H9 (cell line): ENCODE data around the gene TMEM269. TPM values are rescaled to one million over a fixed set of nuclear protein-coding genes. Genes with fewer than 3 reads are reported as not detected.

Experiments used
- DNase-seq: peaks from one replicate; pipeline ENCODE4 v3.0.0-alpha.2; 2017
- H2AFZ ChIP-seq: one replicate; pipeline ENCODE4 v1.6.1; 2013; ENCODE audit warnings: mild to moderate bottlenecking, low read length, control low read depth, moderate library complexity
- H2AK5ac ChIP-seq: 2 replicates; pipeline ENCODE4 v1.6.1; 2013; ENCODE audit warnings: low read length, control low read depth, mixed read lengths; ENCODE audit not compliant: insufficient read length
- H2BK120ac ChIP-seq: one replicate; pipeline ENCODE4 v1.6.1; 2013; ENCODE audit warnings: low read depth, mild to moderate bottlenecking, low read length, control low read depth, inconsistent platforms; ENCODE audit not compliant: poor library complexity, severe bottlenecking
- H2BK12ac ChIP-seq: 2 replicates; pipeline ENCODE4 v1.6.1; 2013; ENCODE audit warnings: low read length, control low read depth, mixed read lengths, low read depth; ENCODE audit not compliant: insufficient read length
- H2BK15ac ChIP-seq: 2 replicates; pipeline ENCODE4 v1.6.1; 2013; ENCODE audit warnings: low read depth, low read length, control low read depth
- H2BK20ac ChIP-seq: one replicate; pipeline ENCODE4 v1.6.1; 2013; ENCODE audit warnings: low read depth, mild to moderate bottlenecking, low read length, control low read depth, inconsistent platforms; ENCODE audit not compliant: poor library complexity, severe bottlenecking
- H2BK5ac ChIP-seq: 2 replicates; pipeline ENCODE4 v1.6.1; 2013; ENCODE audit warnings: low read length, control low read depth, mixed read lengths; ENCODE audit not compliant: insufficient read length
- H3K14ac ChIP-seq: 2 replicates; pipeline ENCODE4 v1.6.1; 2013; ENCODE audit warnings: low read length, control low read depth; ENCODE audit not compliant: insufficient read depth
- H3K18ac ChIP-seq: 2 replicates; pipeline ENCODE4 v1.6.1; 2013; ENCODE audit warnings: low read depth, mild to moderate bottlenecking, mixed read lengths, low read length, control low read depth; ENCODE audit not compliant: insufficient read length
- H3K23ac ChIP-seq: 2 replicates; pipeline ENCODE4 v1.6.1; 2013; ENCODE audit warnings: low read length, control low read depth, mixed read lengths, low read depth; ENCODE audit not compliant: insufficient read length
- H3K23me2 ChIP-seq: 2 replicates; pipeline ENCODE4 v1.6.1; 2013; ENCODE audit warnings: low read depth, mild to moderate bottlenecking, mixed read lengths, low read length, control low read depth; ENCODE audit not compliant: insufficient read length, poor library complexity, severe bottlenecking
- H3K27ac ChIP-seq: 2 replicates; pipeline ENCODE4 v1.5.1; 2013; ENCODE audit warnings: low read length, control low read depth, mixed read lengths, low read depth; ENCODE audit not compliant: insufficient read length
- H3K27me3 ChIP-seq: 2 replicates; pipeline ENCODE4 v1.6.1; 2013; ENCODE audit warnings: low read length, control low read depth, inconsistent platforms; ENCODE audit not compliant: insufficient read depth
- H3K4ac ChIP-seq: 2 replicates; pipeline ENCODE4 v1.6.1; 2013; ENCODE audit warnings: low read depth, mild to moderate bottlenecking, control low read depth, inconsistent platforms, low read length, moderate library complexity
- H3K4me1 ChIP-seq: 2 replicates; pipeline ENCODE4 v1.6.1; 2013; ENCODE audit warnings: low read length, control low read depth, inconsistent platforms; ENCODE audit not compliant: insufficient read depth
- H3K4me2 ChIP-seq: 2 replicates; pipeline ENCODE4 v1.6.1; 2013; ENCODE audit warnings: low read length, control low read depth, mixed read lengths; ENCODE audit not compliant: insufficient read length, insufficient read depth
- H3K56ac ChIP-seq: 2 replicates; pipeline ENCODE4 v1.6.1; 2013; ENCODE audit warnings: low read depth, mild to moderate bottlenecking, mixed read lengths, low read length, control low read depth; ENCODE audit not compliant: insufficient read length
- H3K79me1 ChIP-seq: 2 replicates; pipeline ENCODE4 v1.6.1; 2013; ENCODE audit warnings: low read depth, mild to moderate bottlenecking, moderate library complexity, low read length, control low read depth, inconsistent platforms; ENCODE audit not compliant: insufficient read depth, poor library complexity, severe bottlenecking
- H3K79me2 ChIP-seq: 2 replicates; pipeline ENCODE4 v1.6.1; 2013; ENCODE audit warnings: low read length, control low read depth, inconsistent platforms; ENCODE audit not compliant: insufficient read depth
- H3K9ac ChIP-seq: 2 replicates; pipeline ENCODE4 v1.6.1; 2013; ENCODE audit warnings: low read length, control low read depth, mixed read lengths; ENCODE audit not compliant: insufficient read length; ENCODE audit errors: extremely low read depth
- H3K9me3 ChIP-seq: one replicate; pipeline ENCODE4 v1.6.1; 2013; ENCODE audit warnings: low read depth, low read length, inconsistent platforms; ENCODE audit not compliant: control insufficient read depth
- H3T11ph ChIP-seq: one replicate; pipeline ENCODE4 v1.6.1; 2013; ENCODE audit warnings: mild to moderate bottlenecking, low read length, control low read depth, inconsistent platforms
- H4K20me1 ChIP-seq: one replicate; pipeline ENCODE4 v1.6.1; 2013; ENCODE audit not compliant: control insufficient read depth, insufficient read length, insufficient read depth
- H4K5ac ChIP-seq: 2 replicates; pipeline ENCODE4 v1.6.1; 2013; ENCODE audit warnings: low read depth, mild to moderate bottlenecking, mixed read lengths, low read length, control low read depth; ENCODE audit not compliant: insufficient read length
- H4K8ac ChIP-seq: replicated peaks from 2 replicates; pipeline ENCODE4 v1.6.1; 2013; ENCODE audit warnings: low read length, control low read depth, mixed read lengths, low read depth; ENCODE audit not compliant: insufficient read length
- H4K91ac ChIP-seq: 2 replicates; pipeline ENCODE4 v1.6.1; 2013; ENCODE audit warnings: low read depth, mild to moderate bottlenecking, moderate library complexity, mixed read lengths, low read length, control low read depth; ENCODE audit not compliant: insufficient read length
- H3K27ac Mint-ChIP-seq, 3 experiments: 2 replicates in 2 of 3; 3 replicates in 1 of 3; pipeline ENCODE4 v1.8.0; 2020 to 2021; ENCODE audit warnings: mixed read lengths in 3 of 3, mild to moderate bottlenecking in 1 of 3, moderate library complexity in 1 of 3
- H3K27me3 Mint-ChIP-seq: 2 replicates; pipeline ENCODE4 v1.8.0; 2021; ENCODE audit warnings: low read depth, mild to moderate bottlenecking, moderate library complexity, mixed read lengths
- H3K36me3 Mint-ChIP-seq, 3 experiments: 2 replicates in 2 of 3; 3 replicates in 1 of 3; pipeline ENCODE4 v1.8.0; 2020 to 2021; ENCODE audit warnings: low read depth in 3 of 3, mixed read lengths in 3 of 3; ENCODE audit not compliant: insufficient read depth in 1 of 3
- H3K4me1 Mint-ChIP-seq, 2 experiments: 2 replicates each; pipeline ENCODE4 v1.8.0; 2020; ENCODE audit warnings: mixed read lengths in 2 of 2
- H3K4me3 Mint-ChIP-seq, 2 experiments: 2 replicates in 1 of 2; 3 replicates in 1 of 2; pipeline ENCODE4 v1.8.0; 2020 to 2021; ENCODE audit warnings: mild to moderate bottlenecking in 2 of 2, mixed read lengths in 2 of 2, moderate library complexity in 1 of 2
- H3K9me3 Mint-ChIP-seq, 2 experiments: 2 replicates in 1 of 2; 3 replicates in 1 of 2; pipeline ENCODE4 v1.8.0; 2020; ENCODE audit warnings: mild to moderate bottlenecking in 2 of 2, mixed read lengths in 2 of 2, moderate library complexity in 1 of 2
- WGBS: extraction: QIAGEN DNeasy Blood & Tissue Kit; methylation state at CpG from one replicate; pipeline ENCODE4 v1.1.7; 2013; ENCODE audit warnings: missing lambda C conversion rate, low lambda C conversion rate, mixed read lengths; ENCODE audit not compliant: insufficient read length; ENCODE audit errors: extremely low coverage; 5-methylcytosine and 5-hydroxymethylcytosine counted together
- total RNA-seq: library from RNA; stranded (reverse); gene quantifications from 2 replicates; pipeline ENCODE4 v1.2.1, GENCODE V29; 2021
- TF ChIP-seq, protein P1 (sequence below): fragments of 200-600 bp; sonication (generic); conservative IDR thresholded peaks from 3 replicates; pipeline ENCODE4 v1.8.0; 2021; ENCODE audit warnings: antibody characterized with exemption, mild to moderate bottlenecking

TMEM269 gene
- total RNA-seq, 1 experiment from 2014 or later = 0.17 TPM

DNA sequence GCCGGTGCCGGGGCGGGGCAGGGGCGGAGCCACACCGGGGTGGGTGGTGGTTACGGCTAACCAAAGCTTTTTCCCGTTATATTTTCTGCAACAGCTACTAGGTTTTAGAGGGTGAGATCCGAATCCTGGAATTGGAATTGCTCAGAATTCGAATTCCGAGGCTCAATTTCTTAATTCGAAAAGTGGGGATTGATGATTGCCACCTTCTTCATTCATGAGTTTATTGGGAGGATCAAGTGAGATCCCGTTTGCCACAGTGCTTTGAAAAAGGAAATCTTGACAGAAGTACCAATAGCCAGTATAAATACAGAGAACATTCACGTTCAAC, 32.6 kb downstream of the TMEM269 start:
- no peak overlapping the region for H2AFZ ChIP-seq
- H3K9me3 ChIP-seq = no peaks in the 10 kb centered on the region
- H3K79me1 ChIP-seq = no peaks in the 10 kb centered on the region
- Mint-ChIP-seq H3K4me1 (peaks cover 18 to 25% of the 10 kb centered on the region in 2 experiments), H3K27ac (no peak overlapping the region), H3K36me3 (peaks cover 0 to 17% (median 9%) of the 10 kb centered on the region in 3 experiments; a peak in 5 of 7 replicates), H3K9me3 (no peaks in the 10 kb centered on the region), H3K4me3 (peak overlapping the region; percentile 71 to 75), H3K27me3 (no peaks in the 10 kb centered on the region)
- H4K20me1 ChIP-seq = no peaks in the 10 kb centered on the region
- no peak overlapping the region for H3K14ac ChIP-seq
- H3K56ac ChIP-seq = no peak overlapping the region
- no CpG with 5 or more reads among the region's 13 CpGs for WGBS
- no peaks in the 10 kb centered on the region for H3K27me3 ChIP-seq
- H3K79me2 ChIP-seq = no peaks in the 10 kb centered on the region
- H2AK5ac ChIP-seq = no peak overlapping the region
- H3K9ac ChIP-seq = no peak overlapping the region
- H4K8ac ChIP-seq = no peak overlapping the region
- no peak overlapping the region for H2BK15ac ChIP-seq
- H4K91ac ChIP-seq = no peak overlapping the region
- H4K5ac ChIP-seq = no peak overlapping the region
- no peak overlapping the region for H3K27ac ChIP-seq
- TF ChIP-seq, protein P1, sequence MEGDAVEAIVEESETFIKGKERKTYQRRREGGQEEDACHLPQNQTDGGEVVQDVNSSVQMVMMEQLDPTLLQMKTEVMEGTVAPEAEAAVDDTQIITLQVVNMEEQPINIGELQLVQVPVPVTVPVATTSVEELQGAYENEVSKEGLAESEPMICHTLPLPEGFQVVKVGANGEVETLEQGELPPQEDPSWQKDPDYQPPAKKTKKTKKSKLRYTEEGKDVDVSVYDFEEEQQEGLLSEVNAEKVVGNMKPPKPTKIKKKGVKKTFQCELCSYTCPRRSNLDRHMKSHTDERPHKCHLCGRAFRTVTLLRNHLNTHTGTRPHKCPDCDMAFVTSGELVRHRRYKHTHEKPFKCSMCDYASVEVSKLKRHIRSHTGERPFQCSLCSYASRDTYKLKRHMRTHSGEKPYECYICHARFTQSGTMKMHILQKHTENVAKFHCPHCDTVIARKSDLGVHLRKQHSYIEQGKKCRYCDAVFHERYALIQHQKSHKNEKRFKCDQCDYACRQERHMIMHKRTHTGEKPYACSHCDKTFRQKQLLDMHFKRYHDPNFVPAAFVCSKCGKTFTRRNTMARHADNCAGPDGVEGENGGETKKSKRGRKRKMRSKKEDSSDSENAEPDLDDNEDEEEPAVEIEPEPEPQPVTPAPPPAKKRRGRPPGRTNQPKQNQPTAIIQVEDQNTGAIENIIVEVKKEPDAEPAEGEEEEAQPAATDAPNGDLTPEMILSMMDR = no peak
- no peak overlapping the region for H3K4ac ChIP-seq
- H3K18ac ChIP-seq = no peak overlapping the region
- H2BK5ac ChIP-seq = no peak overlapping the region
- no peak overlapping the region for H3K23ac ChIP-seq
- H3K4me2 ChIP-seq = peak overlapping the region; percentile 80
- no peak for DNase-seq
- peaks cover 9% of the 10 kb centered on the region for H3K23me2 ChIP-seq
- no peaks in the 10 kb centered on the region for H3K4me1 ChIP-seq
- H3T11ph ChIP-seq = no peak overlapping the region
- no peak overlapping the region for H2BK12ac ChIP-seq
- no peak overlapping the region for H2BK20ac ChIP-seq
- no peak overlapping the region for H2BK120ac ChIP-seq
